Tibial artery (tissue), 4 donors: ENCODE measurements around the gene SUCLG2.

Source experiments
- DNase-seq, 2 donors: peaks; one replicate each; pipeline ENCODE4 v3.0.0-alpha.2; 2019
- H3K27ac ChIP-seq, 2 donors: fragments of 200-600 bp; sonication (generic) in 1 of 2; 1 replicate in 1 of 2; 2 replicates in 1 of 2; pipeline ENCODE4 v1.5.1; 2018 to 2019; ENCODE audit warnings: mild to moderate bottlenecking in 1 of 2
- H3K27me3 ChIP-seq, 2 donors: fragments of 200-600 bp; sonication (generic) in 1 of 2; one replicate each; pipeline versions ENCODE4 v1.5.1 to v1.6.0; 2016 to 2019
- H3K36me3 ChIP-seq, 3 donors: fragments of 200-600 bp; sonication (generic) in 2 of 3; one replicate each; pipeline ENCODE4 v1.5.1; 2016 to 2019; ENCODE audit warnings: mild to moderate bottlenecking in 2 of 3
- H3K4me1 ChIP-seq, 4 donors: fragments of 200-600 bp; sonication (generic) in 2 of 4; 1 replicate in 3 of 4; 2 replicates in 1 of 4; pipeline ENCODE4 v1.5.1; 2016 to 2019
- H3K4me3 ChIP-seq, 2 donors: fragments of 200-600 bp; sonication (generic) in 1 of 2; 1 replicate in 1 of 2; 2 replicates in 1 of 2; pipeline ENCODE4 v1.5.1; 2018 to 2019; ENCODE audit warnings: mild to moderate bottlenecking in 2 of 2
- H3K9me3 ChIP-seq, 3 donors: fragments of 200-600 bp; sonication (generic) in 1 of 3; one replicate each; pipeline ENCODE4 v1.5.1; 2016 to 2019
- CTCF ChIP-seq, 2 experiments: fragments of 200-600 bp in 1 of 2; fragments of 450-650 bp in 1 of 2; IDR thresholded peaks; one replicate each; pipeline ENCODE4 v1.5.1; 2017 to 2019; ENCODE audit warnings: antibody characterized with exemption in 2 of 2, mild to moderate bottlenecking in 1 of 2, moderate library complexity in 1 of 2
- intact Hi-C: fragments of 100-400 bp; cut with DNase I; formaldehyde crosslinking; loops from one replicate; pipeline ENCODE4 v1.15.0; 2023; ENCODE audit warnings: low total_unique reads

The SUCLG2 gene

GRCh38 chr3:67437789-67438188, 216.6 kb downstream of the SUCLG2 start:
- intact Hi-C loops = no loop called here
- Histone ChIP-seq H3K9me3 (no peaks in the 10 kb centered on the region), H3K36me3 (no peaks in the 10 kb centered on the region), H3K27ac (no peak overlapping the region), H3K4me1 (no peaks in the 10 kb centered on the region), H3K4me3 (no peak overlapping the region), H3K27me3 (no peaks in the 10 kb centered on the region)
- TF ChIP-seq CTCF (IDR thresholded peaks at IDR 0.05) = no peak
- DNase-seq = no peak

- no peak overlapping the region for H3K27ac ChIP-seq
- no peaks in the 10 kb centered on the region for H3K27me3 ChIP-seq
- H3K36me3 ChIP-seq = no peaks in the 10 kb centered on the region
- DNase-seq = no peak
- intact Hi-C loops = no loop called here
- no peak for TF ChIP-seq CTCF (IDR thresholded peaks at IDR 0.05)
- H3K4me1 ChIP-seq = no peaks in the 10 kb centered on the region
- no peak overlapping the region for H3K4me3 ChIP-seq
- H3K9me3 ChIP-seq = no peaks in the 10 kb centered on the region
Observed at GRCh38 chr3:67437090-67437489, 217.3 kb downstream of the SUCLG2 start.

- DNase-seq = no peak
- no peak overlapping the region for H3K4me3 ChIP-seq
Observed at GRCh38 chr3:67433109-67433508, 221.3 kb downstream of the SUCLG2 start.

GRCh38 chr3:67431887-67432286, 222.5 kb downstream of the SUCLG2 start:
- intact Hi-C loops = no loop called here
- no peak for DNase-seq

More at GRCh38 chr3:67433109-67433508, 221.3 kb downstream of the SUCLG2 start:
- Histone ChIP-seq H3K9me3 (peaks cover 0 to 5% (median 0%) of the 10 kb centered on the region in 3 donors), H3K27ac (no peak overlapping the region), H3K4me1 (no peaks in the 10 kb centered on the region), H3K27me3 (no peaks in the 10 kb centered on the region), H3K36me3 (no peaks in the 10 kb centered on the region)
- TF ChIP-seq CTCF (IDR thresholded peaks at IDR 0.05) = no peak
- intact Hi-C loops = no loop called here

GRCh38 chr3:67423722-67424121, 230.7 kb downstream of the SUCLG2 start:
- Histone ChIP-seq H3K27ac (no peak overlapping the region), H3K4me1 (no peaks in the 10 kb centered on the region), H3K4me3 (no peak overlapping the region), H3K36me3 (peaks cover 0 to 11% (median 4%) of the 10 kb centered on the region in 3 donors), H3K27me3 (no peaks in the 10 kb centered on the region), H3K9me3 (peaks cover 0 to 12% (median 0%) of the 10 kb centered on the region in 3 donors)
- no peak for TF ChIP-seq CTCF (IDR thresholded peaks at IDR 0.05)
- intact Hi-C loops = no loop called here
- no peak for DNase-seq

More at GRCh38 chr3:67431887-67432286, 222.5 kb downstream of the SUCLG2 start:
- Histone ChIP-seq H3K4me1 (no peaks in the 10 kb centered on the region), H3K27ac (no peak overlapping the region), H3K9me3 (peaks cover 0 to 5% (median 0%) of the 10 kb centered on the region in 3 donors), H3K36me3 (no peaks in the 10 kb centered on the region), H3K27me3 (no peaks in the 10 kb centered on the region), H3K4me3 (no peak overlapping the region)
- TF ChIP-seq CTCF (IDR thresholded peaks at IDR 0.05) = no peak

GRCh38 chr3:67421912-67422311, 232.5 kb downstream of the SUCLG2 start:
- peaks cover 0 to 12% (median 0%) of the 10 kb centered on the region in 3 donors for H3K9me3 ChIP-seq
- DNase-seq = no peak
- peaks cover 0 to 11% (median 4%) of the 10 kb centered on the region in 3 donors for H3K36me3 ChIP-seq
- intact Hi-C loops = no loop called here
- no peak overlapping the region for H3K4me3 ChIP-seq
- no peaks in the 10 kb centered on the region for H3K4me1 ChIP-seq
- TF ChIP-seq CTCF (IDR thresholded peaks at IDR 0.05) = no peak
- no peak overlapping the region for H3K27ac ChIP-seq
- H3K27me3 ChIP-seq = no peaks in the 10 kb centered on the region
